ENCODE data around the gene OGDH.

OGDH gene

DNA sequence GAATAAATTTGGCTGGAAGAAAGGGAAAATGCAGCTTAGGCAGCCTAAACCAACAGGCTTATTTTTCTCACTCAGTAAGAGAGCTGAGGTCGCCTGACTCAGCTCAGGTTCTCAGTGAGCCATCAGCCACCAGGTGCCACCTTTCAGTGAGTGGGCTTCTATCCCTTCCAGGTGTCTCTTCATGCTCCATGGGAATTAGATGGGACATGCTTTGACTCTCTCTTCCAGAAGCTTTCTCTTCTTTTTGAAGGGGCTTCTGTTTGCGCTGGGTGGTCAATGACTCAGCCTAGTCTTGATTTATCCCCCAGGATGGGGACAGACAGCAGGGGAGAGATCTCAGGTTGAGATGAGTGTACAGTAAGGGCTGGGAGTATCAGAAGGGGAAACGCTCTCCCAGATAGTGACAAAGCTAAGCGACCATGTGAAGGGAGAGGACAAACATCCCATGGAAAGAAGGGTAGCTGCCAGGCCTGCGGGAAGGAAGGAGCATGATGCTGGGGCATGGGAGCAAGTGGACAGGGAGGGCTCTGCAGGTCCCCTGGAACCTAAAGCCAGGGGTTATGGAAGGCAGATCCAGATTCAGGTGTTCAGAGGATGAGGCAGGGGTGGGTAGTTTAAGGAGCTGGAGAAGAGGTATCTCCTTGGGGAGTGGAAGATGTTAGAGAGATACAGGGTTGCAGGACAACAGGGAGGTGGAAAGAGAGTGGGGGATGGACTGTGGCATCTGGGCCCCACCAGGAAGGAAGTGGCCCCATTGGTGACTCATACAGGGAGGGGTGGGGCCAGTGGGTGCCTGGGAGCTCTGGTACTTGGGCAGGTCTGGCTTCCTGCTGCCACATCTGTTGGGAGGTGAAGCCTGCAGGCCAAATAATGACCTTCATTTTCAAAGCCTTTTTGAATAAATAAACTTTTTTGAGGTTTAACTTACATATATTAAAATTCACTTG is 32.5 kb downstream of the OGDH start:
- peak; percentile 89 to 90 for DNase-seq

DNA sequence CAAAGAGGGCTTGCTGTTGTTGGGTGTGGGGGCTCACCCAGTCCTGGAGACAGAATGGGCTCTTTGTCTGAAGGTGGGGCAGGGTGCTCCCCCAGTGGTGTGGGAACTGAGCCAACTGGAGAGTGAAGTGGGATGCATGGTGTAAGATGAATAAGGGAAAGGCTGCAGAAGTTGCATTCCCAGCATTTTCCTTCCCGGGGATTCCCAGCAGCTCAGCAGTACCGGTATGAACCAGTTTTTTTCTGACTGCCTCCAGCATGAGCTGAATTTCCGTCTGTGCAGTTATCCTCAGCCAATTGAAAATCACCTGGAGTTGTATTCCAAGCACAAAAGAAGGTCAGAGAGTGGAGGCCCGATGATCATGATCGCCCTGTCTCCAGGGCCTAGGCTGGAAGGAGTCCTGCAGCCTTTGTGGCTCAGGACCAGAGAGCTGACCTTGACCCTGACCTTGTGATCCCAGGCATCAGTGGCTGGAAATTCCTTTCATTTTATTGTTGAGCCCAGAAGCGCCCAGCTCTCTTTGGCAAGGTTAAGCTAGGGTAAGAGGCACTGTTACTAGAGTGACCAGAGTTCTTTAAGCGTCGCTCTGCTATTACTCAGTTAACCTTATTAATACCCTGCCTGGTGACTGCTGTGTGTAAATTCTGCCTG is 33.4 kb downstream of the OGDH start:
- peak in 1 of 2 experiments; percentile 27 for DNase-seq

DNA sequence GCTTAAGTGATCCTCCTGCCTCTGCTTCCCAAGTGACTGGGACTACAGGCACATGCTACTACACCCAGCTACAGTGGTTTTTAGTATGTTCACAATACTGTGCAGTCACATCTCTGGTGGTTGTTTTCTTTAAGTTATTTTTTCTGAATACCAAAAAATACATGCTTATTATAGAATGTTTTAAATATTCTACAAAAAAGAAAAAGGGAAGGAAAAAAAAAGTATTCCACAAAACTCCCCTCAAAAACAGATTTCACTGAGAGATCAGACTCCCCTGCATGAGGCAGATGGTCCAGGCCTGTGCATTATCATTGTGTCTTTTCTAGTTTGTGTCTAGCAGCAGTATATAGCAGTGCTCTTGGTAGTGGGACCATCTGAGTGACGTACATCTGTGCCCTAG is 36.8 kb downstream of the OGDH start:
- no peak for DNase-seq

DNA sequence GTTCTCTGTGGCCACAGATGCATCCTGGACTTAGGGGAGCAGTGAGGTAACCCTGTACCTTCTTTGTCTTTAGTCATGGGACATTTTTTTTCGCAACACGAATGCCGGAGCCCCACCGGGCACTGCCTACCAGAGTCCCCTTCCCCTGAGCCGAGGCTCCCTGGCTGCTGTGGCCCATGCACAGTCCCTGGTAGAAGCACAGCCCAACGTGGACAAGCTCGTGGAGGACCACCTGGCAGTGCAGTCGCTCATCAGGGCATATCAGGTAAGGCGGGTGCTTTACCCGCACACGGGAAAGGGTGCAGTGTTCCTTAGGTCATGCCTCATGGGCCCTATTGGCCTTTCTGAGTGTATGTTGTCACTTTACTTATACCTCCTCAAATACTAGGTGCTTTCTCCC is 38.8 kb downstream of the OGDH start:
- no peak for DNase-seq

DNA sequence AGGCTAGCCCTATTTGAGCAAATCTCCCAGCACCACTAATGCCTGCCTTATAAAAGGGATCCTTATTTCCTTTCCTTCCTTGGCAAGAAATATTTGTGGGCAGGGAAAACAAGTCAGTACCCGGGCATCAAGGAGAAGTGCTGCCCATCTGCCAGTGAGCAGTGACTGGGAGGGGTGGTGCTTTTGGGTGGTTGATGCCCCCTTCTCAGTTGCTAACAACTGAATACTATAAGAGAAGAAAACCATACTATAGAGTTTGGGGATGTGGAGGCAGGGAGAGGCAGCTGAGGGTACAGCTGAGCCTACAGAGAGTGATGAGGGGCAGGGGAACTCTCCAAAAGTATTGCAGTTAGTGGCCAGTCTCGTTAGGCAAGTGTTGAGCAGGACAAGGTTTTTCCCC is 39.3 kb downstream of the OGDH start:
- DNase-seq = no peak

DNA sequence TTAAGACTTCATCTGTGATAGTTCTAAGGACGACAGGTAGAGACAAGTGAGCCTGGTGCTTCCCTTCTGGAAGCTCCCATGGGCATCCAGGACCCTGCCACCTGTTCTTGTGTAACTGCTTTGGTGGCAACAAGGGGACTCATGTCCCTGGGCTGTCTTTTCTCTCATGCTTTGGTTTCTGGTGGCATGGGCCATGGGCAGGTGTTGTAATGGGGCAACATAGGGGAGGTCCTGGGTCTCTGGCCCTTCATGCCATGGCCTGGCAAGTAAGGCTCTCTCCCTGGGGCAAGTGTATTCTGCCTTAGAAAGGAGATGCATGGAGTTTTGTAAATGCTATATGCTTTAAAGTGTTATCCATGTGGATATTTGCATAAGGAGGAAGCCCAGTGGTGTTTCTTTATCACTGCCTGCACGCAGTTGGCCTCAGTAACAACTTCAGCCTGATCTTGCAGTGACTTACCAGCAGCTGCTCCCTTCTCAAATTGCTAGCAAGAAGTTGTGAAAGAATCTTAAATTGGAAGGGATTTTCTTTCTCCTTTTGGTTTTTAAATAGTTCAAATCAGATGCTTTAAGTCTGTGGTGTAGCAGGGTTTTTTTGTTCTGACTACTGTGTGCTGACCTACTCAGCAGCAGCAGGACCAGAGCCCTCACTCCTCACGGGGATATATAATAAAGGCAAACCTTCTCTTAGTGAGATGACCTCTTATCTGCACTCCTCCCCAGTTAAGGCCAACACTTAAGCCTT is 39.9 kb downstream of the OGDH start:
- DNase-seq = no peak

DNA sequence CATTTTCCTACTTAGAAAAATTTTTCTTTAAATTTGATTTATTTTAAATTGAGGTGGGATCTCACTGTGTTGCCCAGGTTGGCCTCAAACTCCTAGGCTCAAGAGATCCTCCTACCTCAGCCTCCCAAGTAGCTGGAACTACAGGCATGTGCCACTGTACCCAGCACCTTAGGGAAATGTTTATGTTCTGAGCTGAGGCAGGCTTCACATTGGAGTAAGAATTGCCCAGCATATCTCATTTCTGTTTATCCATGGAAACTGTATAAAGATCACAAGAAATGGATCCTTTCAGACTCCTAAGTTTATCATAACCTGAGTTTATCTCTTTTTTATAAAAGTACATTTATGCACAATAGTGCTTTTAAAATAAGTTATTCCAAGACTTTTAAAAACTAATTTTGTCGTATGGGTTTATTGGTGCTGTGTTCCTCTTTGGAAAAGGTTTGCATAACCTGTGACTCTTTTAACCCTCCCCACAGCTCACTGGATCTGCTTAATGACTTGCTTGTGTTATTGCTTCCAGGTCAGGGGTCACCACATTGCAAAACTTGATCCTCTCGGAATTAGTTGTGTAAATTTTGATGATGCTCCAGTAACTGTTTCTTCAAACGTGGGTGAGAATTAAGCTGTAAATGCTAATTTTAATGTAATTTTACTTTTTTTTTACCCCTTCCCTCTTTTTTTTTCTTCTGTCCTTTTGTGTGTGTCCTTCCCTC is 40.7 kb downstream of the OGDH start:
- DNase-seq = no peak

DNA sequence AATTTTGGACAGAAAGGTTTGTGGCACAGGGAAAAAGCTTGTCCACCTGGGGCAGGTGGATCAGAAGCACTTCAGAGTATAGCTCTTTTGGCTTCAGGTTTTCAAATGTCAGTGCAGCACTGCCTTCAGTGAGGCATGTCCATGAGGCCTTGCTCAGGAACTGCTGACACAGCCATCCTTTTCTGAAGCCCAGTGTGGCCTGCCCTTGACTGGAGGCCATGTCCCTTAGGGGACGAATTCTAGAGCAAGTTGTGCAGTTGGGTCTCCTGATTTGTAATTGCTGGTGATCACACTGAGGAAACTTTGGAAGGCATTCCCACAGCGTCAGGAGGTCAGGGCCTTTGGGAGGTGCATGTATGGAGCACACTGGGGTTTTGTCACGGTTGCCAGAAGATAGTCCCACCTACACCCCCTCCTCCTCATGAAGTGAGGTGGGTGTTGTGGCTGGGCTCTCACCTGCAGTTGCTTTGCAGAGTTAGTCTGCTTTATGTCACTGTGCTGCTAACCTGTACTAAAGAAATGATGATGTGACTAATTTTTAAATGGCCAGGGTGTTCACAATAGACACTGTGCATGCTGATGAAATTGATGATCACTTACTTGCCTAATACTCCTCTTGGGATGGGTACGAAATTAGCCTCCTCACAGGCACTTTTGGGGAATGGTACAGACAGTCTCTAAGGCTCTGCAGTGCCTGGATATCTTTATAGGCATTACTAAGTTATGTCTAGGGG is 41.7 kb downstream of the OGDH start:
- no peak for DNase-seq

DNA sequence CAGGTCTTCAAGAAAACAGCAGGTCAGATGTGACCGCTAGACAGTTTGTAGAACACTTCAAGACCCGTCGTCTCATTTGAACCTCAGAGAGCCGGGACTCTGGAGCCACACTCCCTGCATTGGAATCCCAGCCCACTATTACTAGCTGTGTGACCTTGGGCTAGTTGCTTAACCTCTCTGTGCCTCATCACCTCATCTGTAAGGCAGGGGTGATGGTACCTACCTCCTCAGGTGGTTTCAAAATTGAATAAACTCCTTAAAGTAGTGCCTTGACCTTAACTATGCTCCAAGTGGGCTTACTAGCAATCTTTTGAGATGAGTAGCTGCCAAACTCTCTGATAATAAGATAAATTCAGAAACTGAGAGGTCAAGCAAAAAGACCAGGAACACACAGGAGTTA is 43.8 kb downstream of the OGDH start:
- no peak for DNase-seq

DNA sequence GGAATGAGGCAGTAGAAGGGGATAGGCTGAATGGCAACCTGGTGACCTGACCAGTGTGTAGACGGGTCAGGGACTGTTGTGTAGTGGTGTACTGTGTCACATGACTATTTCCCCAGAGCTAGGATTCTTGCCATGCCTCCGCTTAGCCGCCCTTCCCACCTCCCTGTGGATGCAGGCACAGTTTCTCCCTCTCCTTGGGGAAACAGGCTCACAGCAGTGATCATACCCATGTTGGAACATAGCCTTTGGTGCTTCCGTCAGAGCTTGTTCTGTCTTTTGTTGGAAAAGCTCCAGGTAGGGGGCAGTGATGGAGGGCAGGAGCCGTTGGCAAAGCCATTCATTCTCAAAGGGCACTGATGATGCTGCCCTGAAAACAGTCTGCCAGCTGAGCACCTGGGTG is 44.3 kb downstream of the OGDH start:
- no peak for DNase-seq

DNA sequence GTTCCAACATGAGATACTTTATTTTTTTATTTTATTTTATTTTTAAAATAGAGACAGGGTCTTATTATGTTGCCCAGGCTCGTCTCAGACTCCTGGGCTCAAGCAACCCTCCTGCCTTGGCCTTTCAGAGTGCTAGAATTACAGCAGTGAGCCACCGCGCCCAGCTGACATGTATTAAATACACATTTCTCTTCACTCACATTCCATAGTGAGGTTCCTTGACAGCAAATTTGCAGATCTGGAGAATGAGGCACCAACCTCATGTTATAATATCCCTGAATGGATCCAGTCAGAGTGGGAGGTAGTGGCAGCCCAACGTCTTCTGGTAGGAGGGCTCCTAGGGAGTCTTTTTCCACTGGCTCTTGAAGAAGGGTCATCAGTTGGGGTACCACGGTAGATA is 46.1 kb downstream of the OGDH start:
- no peak for DNase-seq

DNA sequence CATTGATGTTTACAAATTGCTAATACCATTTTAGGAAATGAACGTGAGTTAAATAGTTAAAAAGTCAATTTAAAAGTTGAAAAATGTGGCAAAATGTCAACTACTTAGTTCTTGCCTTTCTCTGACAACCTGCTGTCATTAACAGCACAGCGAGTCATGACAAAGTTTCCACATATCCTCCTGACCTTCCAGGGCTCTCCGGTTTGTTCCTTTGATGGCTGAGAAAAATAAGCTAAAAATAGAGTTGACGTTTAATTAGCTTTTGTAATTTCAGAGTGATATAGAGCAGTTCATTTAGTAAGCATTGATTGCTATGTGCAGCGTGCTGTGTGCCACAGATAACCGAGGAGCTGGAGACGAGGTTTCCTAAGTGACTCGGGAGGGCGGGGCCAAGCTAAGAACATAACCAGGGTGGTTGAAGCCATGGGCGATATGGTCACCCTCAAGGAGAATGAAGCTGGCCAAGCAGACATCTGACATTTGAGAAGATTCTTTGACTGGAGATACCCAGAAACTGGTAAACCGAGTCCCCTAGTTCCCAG is 47.9 kb downstream of the OGDH start:
- no peak for DNase-seq

DNA sequence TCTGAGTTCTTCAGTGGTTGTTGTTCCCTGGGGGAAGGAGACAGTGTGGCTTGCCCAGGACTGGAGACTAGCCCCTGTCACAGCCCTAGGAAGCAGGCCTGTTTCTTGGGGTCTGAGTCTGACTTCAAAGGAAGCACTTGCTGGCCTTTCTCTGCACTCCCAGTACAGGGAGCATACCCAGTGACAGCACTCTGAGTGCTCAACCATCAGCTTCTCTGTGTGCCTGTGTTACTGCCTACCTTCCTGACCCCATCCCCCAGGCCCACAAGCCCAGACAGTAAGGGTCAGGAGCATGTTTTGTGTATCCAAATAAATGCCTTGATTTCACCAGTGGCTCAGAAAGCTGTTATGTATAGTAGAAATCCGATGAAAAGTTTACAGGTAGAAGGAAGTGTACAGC is 48.9 kb downstream of the OGDH start:
- no peak for DNase-seq

DNA sequence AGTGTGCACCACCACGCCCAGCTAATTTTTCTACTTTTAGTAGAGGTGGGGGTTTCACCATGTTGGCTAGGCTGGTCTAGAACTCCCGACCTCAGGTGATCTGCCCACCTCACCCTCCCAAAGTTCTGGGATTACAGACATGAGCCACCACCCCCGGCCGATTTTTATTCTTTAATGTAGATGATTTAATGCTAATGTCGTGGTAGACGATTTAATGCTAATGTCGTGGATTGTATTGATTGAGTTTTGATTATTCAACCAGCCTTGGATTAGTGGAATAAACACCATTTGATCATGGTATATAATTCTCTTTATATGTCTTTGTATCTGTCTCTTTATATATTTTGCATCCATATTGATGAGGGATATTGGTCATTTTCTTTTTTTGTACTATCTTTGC is 52.6 kb downstream of the OGDH start:
- no peak for DNase-seq

DNA sequence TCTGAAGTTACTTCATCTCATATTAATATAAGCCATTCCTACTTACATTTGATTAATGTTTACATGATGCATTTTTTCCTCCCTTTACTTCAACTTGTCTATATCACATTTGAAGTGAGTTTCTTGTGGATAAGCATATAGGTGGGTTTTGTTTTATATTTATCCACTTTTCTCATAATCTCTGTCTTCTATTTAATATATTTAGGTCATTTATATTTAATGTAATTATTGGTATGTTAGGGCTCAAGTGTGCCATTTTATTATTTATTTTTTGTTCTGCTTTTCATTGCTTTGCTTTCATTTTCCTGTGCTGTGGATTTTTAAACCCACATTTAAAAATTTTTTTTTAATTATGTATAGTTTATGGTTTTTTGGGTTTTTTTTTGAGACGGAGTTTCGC is 54.8 kb downstream of the OGDH start:
- no peak for DNase-seq

DNA sequence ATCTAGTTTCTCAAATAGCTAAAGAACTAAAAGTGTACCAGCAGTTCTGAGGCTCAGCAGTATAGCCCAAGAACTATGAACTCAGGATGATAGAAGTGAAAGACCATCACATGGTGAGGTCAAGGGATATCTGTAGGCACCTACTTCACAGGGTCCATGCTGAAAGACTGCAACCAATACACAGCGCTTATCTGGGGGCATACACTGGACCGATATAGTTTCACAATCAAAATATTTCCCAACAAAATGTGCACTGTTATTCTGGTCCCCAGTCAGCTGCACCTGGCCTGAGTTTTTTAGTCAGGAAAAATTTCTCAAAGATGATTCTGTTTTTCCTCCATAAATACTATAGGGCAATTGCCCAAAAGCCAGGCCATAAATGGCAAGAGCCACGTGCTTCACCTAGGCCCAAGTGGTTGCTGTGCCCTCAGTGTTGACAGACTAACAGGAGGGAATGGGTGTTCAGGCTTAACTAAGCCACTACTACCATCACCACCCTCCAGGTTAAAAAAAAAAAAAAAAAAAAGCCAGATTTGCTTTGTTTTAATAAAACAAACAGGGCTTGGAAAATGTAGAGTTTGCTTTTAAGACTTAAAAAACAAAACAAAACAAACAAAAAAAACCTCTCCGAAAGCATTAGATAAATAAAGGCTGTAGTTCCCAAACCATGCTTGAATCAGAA is 58.5 kb downstream of the OGDH start:
- no peak for DNase-seq

DNA sequence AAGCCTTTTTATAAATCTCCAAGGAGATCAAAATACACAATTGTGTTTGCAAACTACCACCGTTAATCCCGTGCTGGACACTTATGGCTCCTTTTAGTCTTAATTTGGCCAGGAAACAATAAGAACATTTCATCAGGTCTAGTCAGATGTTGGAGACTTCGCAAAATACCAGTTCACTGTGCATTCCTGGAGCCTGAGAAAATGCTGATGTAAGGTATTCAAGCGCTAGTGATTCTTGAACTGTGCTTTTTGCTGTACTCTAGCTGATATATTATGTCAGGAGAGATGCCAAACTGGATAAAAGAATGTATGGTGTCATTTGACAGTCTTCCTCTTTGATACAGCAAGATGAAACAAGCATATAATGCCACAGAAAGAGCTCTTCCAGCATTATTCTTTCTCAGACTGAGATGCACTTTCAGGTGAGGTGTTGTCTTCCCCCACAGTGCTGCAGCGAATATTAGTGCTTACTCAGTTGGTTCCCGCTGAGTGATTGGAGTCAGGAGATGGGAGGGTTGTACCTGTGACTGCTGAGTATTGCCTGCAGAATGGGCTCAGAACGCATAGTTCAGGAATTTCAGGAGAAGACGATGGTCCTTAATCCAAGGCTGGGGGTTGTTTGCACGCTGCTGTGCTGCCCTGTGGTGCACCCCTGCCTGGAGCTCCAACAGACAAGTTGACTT is 59.2 kb downstream of the OGDH start:
- DNase-seq = no peak

DNA sequence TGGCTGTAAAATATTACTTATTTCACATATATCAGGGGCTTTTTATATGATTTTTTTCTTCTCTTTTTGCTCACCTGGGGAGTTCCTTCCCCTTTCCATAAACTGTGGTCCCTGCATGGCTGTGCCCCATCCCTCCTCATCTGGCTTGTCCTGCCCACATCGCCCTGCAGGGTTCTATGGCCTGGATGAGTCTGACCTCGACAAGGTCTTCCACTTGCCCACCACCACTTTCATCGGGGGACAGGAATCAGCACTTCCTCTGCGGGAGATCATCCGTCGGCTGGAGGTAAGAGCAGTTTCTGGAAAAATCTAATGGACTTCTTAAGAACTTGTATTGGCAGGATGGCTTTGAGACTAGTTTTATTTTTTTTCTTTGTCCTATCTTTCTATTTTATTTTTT is 60.1 kb downstream of the OGDH start:
- no peak for DNase-seq

DNA sequence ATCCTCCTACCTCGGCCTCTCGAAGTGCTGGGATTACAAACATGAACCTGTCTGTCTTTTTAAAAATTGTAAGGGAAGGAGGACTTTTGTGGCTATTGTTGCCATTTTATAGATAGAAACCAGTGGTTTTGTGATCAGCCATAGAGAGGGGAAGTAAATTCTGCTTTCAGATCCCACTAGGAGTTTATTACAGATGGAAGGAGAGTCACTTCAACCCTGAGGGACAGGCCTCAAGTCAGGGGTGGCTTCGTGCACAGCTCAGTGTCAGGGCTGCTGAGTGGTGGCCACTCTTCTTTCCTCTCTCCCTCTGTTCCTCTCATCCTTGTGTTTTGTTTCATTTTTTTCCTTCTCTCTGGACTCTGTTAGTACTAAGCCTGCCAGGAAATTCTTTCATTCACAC is 60.8 kb downstream of the OGDH start:
- DNase-seq = no peak

DNA sequence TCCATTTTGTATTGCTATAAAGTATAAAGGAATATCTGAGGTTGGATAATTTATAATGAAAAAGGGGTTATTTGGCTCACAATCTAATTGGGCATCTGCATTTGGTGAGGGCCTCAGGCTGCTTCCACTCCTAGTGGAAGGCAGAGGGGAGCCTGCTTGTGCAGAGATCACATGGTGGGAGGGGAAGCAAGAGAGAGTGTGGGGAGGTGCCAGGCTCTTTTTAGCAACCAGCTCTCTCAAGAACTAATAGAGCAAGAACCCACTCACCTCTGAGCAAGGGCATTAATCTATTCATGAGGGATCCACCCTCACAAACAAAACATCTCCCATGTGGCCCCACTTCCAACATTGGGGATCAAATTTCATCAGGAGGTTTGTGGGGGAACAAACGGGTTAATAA is 64.6 kb downstream of the OGDH start:
- no peak for DNase-seq

DNA sequence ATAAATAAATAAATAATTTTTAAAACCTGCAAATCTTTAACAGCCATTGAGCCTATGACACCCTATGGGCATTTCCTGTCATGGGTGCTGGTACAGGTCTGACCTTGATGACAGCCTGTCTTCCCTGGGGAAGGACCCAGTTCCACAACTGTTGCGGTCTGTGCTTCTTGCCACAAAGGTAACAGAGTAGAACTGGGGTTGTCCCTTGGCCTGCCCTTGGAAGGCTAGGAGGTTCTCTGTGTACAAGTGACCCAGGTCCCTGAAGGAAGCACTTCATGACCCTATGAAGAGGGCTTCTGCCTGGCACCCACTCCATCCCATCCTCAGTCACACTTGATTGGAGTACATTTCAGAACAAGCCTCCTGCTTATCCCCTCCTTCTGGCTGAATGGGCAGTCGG is 66.9 kb downstream of the OGDH start:
- DNase-seq = no peak
